ENCODE results near the gene NEK9. TPM values are rescaled to one million over a fixed set of nuclear protein-coding genes. Genes with fewer than 3 reads are reported as not detected.

Gene NEK9
- total and polyA plus RNA-seq, 4 donors = 13.4 to 46.0 (median 29.8) TPM

DNA sequence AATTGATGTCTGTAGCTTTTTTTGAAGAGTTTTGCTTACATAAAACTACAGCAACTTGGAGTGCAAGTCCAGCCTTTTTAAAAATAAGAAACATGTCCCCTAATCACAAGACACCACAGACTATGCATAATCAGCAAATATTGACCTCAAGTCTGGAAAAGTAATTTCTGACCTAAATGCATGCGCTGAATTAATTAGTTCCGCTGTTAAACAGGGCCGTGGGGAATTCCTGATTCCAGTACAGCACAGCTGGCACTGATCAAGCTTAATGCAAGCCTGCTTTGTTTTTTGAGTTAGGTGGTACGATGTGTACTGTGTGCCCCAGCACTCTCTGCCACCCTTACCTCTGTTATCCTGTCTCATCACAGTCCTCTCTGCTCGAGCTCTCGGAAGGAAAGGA is 84.8 kb downstream of the NEK9 start:
- no peak for DNase-seq (ENCODE audit: low spot score)
- no peaks in the 10 kb centered on the region for H3K9me3 ChIP-seq (ENCODE audit: control insufficient read depth in 4 of 4, low read length in 3 of 4)
- no peak for TF ChIP-seq JUND (IDR thresholded peaks at IDR 0.05)
- no peak for TF ChIP-seq NR2F2 (IDR thresholded peaks at IDR 0.05)
- TF ChIP-seq, protein P1, sequence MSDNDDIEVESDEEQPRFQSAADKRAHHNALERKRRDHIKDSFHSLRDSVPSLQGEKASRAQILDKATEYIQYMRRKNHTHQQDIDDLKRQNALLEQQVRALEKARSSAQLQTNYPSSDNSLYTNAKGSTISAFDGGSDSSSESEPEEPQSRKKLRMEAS (IDR thresholded peaks at IDR 0.05) = no peak
- TF ChIP-seq RAD21 (IDR thresholded peaks at IDR 0.05) = no peak
- peaks cover 0 to 3% (median under 1%) of the 10 kb centered on the region in 4 donors for H3K36me3 ChIP-seq (ENCODE audit: control insufficient read depth in 4 of 4, insufficient read depth in 3 of 4, low read depth in 1 of 4, low read length in 3 of 4)
- peak overlapping the region in 1 of 2 donors; percentile 42 for H3K9ac ChIP-seq (ENCODE audit: low read depth in 1 of 2, low read length in 2 of 2)
- H3K27ac ChIP-seq (ENCODE audit: low read depth in 1 of 2, low read length in 2 of 2) = peak overlapping the region; percentile 54 to 76
- no peaks in the 10 kb centered on the region for H3K27me3 ChIP-seq (ENCODE audit: control insufficient read depth in 4 of 4, insufficient read depth in 4 of 4, low read length in 3 of 4)
- H3K4me3 ChIP-seq (ENCODE audit: low read depth in 1 of 3, low read length in 3 of 3) = no peak overlapping the region
- 32% methylated on average over 6 of the region's 6 CpGs for WGBS
- peaks cover 10 to 25% (median 13%) of the 10 kb centered on the region in 4 donors for H3K4me1 ChIP-seq (ENCODE audit: control insufficient read depth in 4 of 4, insufficient read depth in 4 of 4, low read length in 3 of 4)

DNA sequence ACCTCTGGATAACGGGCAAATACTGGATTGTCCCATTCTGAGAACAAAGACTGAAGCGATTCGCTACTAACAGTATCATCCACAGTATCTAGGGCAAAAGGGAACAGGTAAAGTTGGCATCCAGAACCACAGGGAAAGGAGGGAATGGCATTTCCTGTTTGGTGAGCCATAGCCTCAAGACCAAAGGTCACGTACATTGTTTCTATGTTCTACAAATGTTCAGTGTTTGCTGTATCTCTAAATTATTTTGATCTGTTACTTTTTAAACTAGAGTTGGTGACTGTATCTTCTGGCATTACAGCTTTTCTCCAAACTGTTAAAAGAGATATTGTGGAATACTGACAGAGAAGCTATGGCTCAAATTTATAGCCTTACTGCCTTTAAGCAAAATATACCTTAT is 85.2 kb downstream of the NEK9 start:
- H3K27ac ChIP-seq (ENCODE audit: low read depth in 1 of 2, low read length in 2 of 2) = peak overlapping the region; percentile 54 to 76
- peak overlapping the region in 1 of 2 donors; percentile 42 for H3K9ac ChIP-seq (ENCODE audit: low read depth in 1 of 2, low read length in 2 of 2)
- 28% methylated on average over 4 of the region's 4 CpGs for WGBS
- peaks cover 10 to 25% (median 13%) of the 10 kb centered on the region in 4 donors for H3K4me1 ChIP-seq (ENCODE audit: control insufficient read depth in 4 of 4, insufficient read depth in 4 of 4, low read length in 3 of 4)
- peak; percentile 32 to 45 for TF ChIP-seq RAD21 (IDR thresholded peaks at IDR 0.05)
- TF ChIP-seq, protein P2, sequence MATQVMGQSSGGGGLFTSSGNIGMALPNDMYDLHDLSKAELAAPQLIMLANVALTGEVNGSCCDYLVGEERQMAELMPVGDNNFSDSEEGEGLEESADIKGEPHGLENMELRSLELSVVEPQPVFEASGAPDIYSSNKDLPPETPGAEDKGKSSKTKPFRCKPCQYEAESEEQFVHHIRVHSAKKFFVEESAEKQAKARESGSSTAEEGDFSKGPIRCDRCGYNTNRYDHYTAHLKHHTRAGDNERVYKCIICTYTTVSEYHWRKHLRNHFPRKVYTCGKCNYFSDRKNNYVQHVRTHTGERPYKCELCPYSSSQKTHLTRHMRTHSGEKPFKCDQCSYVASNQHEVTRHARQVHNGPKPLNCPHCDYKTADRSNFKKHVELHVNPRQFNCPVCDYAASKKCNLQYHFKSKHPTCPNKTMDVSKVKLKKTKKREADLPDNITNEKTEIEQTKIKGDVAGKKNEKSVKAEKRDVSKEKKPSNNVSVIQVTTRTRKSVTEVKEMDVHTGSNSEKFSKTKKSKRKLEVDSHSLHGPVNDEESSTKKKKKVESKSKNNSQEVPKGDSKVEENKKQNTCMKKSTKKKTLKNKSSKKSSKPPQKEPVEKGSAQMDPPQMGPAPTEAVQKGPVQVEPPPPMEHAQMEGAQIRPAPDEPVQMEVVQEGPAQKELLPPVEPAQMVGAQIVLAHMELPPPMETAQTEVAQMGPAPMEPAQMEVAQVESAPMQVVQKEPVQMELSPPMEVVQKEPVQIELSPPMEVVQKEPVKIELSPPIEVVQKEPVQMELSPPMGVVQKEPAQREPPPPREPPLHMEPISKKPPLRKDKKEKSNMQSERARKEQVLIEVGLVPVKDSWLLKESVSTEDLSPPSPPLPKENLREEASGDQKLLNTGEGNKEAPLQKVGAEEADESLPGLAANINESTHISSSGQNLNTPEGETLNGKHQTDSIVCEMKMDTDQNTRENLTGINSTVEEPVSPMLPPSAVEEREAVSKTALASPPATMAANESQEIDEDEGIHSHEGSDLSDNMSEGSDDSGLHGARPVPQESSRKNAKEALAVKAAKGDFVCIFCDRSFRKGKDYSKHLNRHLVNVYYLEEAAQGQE (IDR thresholded peaks at IDR 0.05) = peak; percentile 75
- TF ChIP-seq, protein P3, sequence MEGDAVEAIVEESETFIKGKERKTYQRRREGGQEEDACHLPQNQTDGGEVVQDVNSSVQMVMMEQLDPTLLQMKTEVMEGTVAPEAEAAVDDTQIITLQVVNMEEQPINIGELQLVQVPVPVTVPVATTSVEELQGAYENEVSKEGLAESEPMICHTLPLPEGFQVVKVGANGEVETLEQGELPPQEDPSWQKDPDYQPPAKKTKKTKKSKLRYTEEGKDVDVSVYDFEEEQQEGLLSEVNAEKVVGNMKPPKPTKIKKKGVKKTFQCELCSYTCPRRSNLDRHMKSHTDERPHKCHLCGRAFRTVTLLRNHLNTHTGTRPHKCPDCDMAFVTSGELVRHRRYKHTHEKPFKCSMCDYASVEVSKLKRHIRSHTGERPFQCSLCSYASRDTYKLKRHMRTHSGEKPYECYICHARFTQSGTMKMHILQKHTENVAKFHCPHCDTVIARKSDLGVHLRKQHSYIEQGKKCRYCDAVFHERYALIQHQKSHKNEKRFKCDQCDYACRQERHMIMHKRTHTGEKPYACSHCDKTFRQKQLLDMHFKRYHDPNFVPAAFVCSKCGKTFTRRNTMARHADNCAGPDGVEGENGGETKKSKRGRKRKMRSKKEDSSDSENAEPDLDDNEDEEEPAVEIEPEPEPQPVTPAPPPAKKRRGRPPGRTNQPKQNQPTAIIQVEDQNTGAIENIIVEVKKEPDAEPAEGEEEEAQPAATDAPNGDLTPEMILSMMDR (IDR thresholded peaks at IDR 0.05; ENCODE audit: low read depth, low read length, missing input control) = no peak
- peak; percentile 93 to 94 for TF ChIP-seq HNF4A (conservative IDR thresholded peaks at IDR 0.05)
- peak in 1 of 2 donors; percentile 42 for TF ChIP-seq JUND (IDR thresholded peaks at IDR 0.05)
- peak; percentile 90 to 94 for TF ChIP-seq RXRA (IDR thresholded peaks at IDR 0.05)
- peak; percentile 57 to 81 for TF ChIP-seq GABPA (IDR thresholded peaks at IDR 0.05 in 1 of 2, conservative IDR thresholded peaks at IDR 0.05 in 1 of 2)
- no peak for TF ChIP-seq TAF1 (conservative IDR thresholded peaks at IDR 0.05)
- TF ChIP-seq, protein P4, sequence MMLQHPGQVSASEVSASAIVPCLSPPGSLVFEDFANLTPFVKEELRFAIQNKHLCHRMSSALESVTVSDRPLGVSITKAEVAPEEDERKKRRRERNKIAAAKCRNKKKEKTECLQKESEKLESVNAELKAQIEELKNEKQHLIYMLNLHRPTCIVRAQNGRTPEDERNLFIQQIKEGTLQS (IDR thresholded peaks at IDR 0.05) = no peak
- peak; percentile 38 for TF ChIP-seq FOXA2 (IDR thresholded peaks at IDR 0.05)
- TF ChIP-seq, protein P1 (IDR thresholded peaks at IDR 0.05) = peak; percentile 51
- no peak for TF ChIP-seq FOXA1 (IDR thresholded peaks at IDR 0.05)
- peak; percentile 64 for TF ChIP-seq NR2F2 (IDR thresholded peaks at IDR 0.05)
- peak; percentile 80 for TF ChIP-seq HNF4G (IDR thresholded peaks at IDR 0.05)
- TF ChIP-seq SP1 (IDR thresholded peaks at IDR 0.05) = peak; percentile 99
- peak; percentile 75 for TF ChIP-seq YY1 (IDR thresholded peaks at IDR 0.05)
- H3K27me3 ChIP-seq (ENCODE audit: control insufficient read depth in 4 of 4, insufficient read depth in 4 of 4, low read length in 3 of 4) = no peaks in the 10 kb centered on the region
- H3K36me3 ChIP-seq (ENCODE audit: control insufficient read depth in 4 of 4, insufficient read depth in 3 of 4, low read depth in 1 of 4, low read length in 3 of 4) = peaks cover 0 to 5% (median 1%) of the 10 kb centered on the region in 4 donors
- H3K4me3 ChIP-seq (ENCODE audit: low read depth in 1 of 3, low read length in 3 of 3) = no peak overlapping the region
- no peaks in the 10 kb centered on the region for H3K9me3 ChIP-seq (ENCODE audit: control insufficient read depth in 4 of 4, low read length in 3 of 4)
- no peak for DNase-seq (ENCODE audit: low spot score)
